Measurements from ENCODE around the gene POLR3H.
"Not testable (repeated sequence)": the region's sequence is repeated elsewhere in the genome, so short reads cannot be mapped to it uniquely, and the experiment has no call there.

POLR3H gene

GRCh38 chr22:41564563-41564962 is 20.3 kb upstream of the POLR3H start:
- no peak for DNase-seq (ENCODE audit: low spot score)

- DNase-seq (ENCODE audit: low spot score) = peak; percentile 58
Observed at GRCh38 chr22:41563051-41563711, 18.9 kb upstream of the POLR3H start.

GRCh38 chr22:41562461-41562860 is 18.2 kb upstream of the POLR3H start:
- no peak for DNase-seq (ENCODE audit: low spot score)

DNA sequence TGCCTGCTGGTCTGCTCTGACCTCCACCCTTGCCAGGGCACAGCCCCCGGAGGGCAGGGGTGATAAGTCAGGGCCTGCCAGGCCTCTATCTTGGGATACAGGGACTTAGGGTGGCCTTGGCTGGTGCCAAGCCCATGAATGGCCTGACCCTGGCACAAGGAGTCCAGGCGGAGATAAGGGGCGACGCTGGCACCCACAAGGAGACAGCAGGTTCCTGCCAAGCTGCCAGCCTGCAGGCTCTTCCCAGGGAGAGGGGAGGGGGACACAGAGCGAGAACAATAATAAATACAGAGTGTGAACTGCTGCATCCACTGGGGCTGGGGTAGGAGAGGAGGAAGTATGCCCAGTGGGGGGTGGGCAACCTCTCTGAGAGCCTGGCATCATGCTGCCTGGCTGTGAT is 17.5 kb upstream of the POLR3H start:
- DNase-seq (ENCODE audit: low spot score) = peak; percentile 60

DNA sequence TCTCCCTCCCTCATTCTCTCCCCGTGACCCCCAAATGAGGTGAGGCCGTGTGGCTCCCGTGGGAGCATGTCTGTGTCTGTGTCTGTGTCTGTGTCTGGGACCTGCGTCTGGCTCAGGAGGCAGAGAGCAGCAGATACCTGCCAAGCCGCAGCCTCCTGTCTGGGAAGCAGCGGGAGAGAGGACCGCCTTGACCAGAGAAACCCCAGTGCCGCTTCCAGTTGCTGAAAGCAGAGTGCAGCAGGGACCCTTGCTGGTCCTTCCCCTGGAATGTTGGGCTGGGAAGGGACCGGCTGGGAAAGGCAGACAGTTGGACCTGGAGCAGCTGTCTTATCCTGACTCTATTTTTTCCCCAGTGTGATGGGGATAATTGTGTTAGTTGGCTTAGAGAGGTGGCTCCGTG is 17.1 kb upstream of the POLR3H start:
- DNase-seq (ENCODE audit: low spot score) = no peak

DNA sequence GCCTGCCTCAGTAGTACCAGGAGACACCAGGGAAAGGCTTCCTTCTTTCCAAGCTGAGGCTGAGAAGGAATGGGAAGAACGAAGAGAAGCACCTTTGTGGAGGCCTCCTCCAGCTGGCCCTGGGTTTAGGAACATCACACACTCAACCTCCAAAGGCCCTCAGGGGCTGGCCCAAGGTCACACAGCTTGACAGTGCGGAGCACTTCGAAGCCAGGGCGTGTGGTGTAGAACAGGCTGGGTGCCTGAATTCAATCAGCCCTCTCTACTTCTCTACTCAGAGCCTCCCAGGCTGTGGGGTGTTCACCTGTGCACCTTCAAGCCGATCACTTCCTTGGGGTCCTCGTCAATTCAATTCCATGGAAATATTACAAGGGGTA is 15.8 kb upstream of the POLR3H start:
- DNase-seq (ENCODE audit: low spot score) = no peak

- DNase-seq (ENCODE audit: low spot score) = not testable (repeated sequence)
Observed at GRCh38 chr22:41558241-41558630, 14.0 kb upstream of the POLR3H start.

- DNase-seq (ENCODE audit: low spot score) = no peak
Observed at GRCh38 chr22:41557401-41558240, 13.4 kb upstream of the POLR3H start.

- no peak for DNase-seq (ENCODE audit: low spot score)
Observed at GRCh38 chr22:41556561-41556960, 12.3 kb upstream of the POLR3H start.

DNA sequence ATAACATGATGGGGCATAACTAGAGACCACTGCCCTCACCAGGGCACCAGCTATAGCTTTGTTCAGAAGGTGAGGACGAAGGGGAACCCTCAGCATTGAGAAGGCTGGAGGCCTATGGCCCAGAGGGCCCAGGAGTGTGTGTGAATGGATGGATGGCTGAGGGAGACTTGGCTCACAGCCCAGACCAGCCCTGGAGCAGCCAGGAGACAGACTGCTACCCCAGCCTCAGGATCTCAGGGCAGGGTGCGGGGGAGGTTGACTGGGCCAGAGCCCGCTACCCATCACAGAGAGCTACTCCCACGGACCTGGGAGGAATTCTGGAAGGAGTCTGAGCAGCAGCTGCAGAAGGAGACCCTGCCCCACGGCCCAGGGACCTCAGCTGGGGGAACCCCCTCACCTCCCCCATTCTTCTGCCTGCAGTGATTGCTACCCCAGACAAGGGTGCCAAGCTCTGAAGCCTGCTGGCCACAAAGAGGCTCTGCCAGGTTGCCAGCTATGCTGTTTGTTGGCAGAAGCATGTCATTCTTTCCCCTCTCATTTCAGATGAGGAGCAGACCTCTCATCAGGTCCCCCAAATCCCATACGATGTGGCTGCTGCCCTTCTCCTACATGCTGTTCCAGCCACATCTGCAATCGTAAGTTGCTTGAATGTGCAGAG is 11.2 kb upstream of the POLR3H start:
- DNase-seq (ENCODE audit: low spot score) = no peak

- DNase-seq (ENCODE audit: low spot score) = no peak
Observed at GRCh38 chr22:41551877-41552582, 7.8 kb upstream of the POLR3H start.

GRCh38 chr22:41550952-41551491 is 6.8 kb upstream of the POLR3H start:
- DNase-seq (ENCODE audit: low spot score) = no peak

- DNase-seq (ENCODE audit: low spot score) = no peak
Observed at GRCh38 chr22:41548830-41549211, 4.6 kb upstream of the POLR3H start.

- no peak for DNase-seq (ENCODE audit: low spot score)
Observed at GRCh38 chr22:41544671-41545476, 604 bp upstream of the POLR3H start.

- DNase-seq (ENCODE audit: low spot score) = no peak
Observed at GRCh38 chr22:41542224-41542623, 2.0 kb downstream of the POLR3H start.

GRCh38 chr22:41541484-41541883 is 2.8 kb downstream of the POLR3H start:
- DNase-seq (ENCODE audit: low spot score) = no peak

GRCh38 chr22:41540365-41540764 is 3.9 kb downstream of the POLR3H start:
- DNase-seq (ENCODE audit: low spot score) = no peak

- DNase-seq (ENCODE audit: low spot score) = peak; percentile 66
Observed at GRCh38 chr22:41540006-41540315, 4.3 kb downstream of the POLR3H start.

DNA sequence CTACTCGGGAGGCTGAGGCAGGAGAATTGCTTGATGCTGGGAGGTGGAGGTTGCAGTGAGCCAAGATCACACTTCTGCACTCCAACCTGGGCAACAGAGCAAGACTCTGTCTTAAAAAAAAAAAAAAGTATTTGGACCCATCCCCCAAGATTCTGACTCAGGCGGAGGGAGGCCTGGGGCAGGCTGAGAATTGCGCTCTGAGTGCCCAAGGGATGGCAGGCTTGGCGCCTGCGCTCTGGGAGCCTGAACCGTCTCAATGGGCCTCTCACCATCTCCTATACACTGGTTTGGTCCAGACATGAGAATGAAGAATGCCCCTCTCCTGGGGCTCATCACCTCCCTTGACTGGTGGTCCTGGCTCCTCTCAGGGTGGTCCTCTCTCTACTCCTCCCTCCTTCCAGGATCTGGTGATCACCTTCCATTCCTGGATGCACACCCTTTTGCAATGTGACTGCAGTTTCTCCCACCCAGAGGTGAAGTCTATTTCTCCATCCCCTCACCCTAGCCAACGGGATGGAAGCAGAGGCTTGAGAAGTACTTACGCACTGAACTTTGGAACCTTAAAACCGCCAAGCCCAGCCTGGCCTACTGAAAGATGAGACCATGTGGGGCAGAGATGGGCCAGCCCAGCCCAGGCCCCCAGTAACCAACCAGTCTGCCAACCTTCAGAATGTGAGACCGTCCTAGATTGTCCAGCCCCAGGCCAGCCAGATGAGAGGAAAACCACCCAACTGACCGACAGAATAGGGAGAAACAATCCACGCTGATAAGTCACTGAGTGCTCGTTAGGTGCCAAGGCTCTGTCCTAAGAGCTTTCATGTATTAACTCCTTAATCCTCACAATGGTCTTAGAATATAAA is 4.9 kb downstream of the POLR3H start:
- no peak for DNase-seq (ENCODE audit: low spot score)

DNA sequence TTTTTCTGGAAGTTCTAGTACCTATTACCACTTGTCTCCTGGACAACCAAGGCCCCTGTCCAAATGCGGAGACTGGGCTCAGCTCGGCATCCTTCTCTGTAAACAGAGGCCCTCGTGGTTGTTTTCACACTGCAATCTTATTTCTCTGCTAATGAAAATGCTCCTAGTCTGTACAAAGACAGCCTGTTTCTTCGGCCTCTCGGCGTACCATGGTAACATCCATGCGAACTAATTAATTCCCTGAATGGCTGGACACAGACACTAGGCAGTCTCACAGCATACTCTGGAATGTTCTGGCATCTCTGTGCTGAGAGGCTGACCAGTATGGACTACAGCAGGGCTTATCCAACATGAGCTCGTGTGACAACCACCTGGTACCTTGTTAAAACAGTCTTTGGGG is 5.7 kb downstream of the POLR3H start:
- no peak for DNase-seq (ENCODE audit: low spot score)

DNA sequence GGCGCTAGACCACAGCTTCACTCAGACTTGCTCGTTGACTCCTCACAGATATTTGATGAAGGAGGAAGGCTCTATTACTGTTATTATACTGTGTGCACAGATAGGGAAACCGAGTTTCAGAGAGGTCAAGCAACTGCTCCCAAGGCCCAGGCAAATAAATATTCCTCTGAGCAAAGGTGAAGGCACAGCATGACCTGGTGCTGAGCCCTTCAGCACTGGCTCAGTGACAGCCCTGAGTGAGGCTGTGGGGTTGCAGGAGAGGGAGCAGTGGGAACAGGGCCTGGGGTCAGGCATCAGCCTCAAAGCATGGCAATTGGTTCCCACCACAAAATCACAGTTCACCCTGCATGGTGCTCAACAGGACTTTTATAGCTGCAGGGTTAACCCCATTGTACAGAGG is 7.1 kb downstream of the POLR3H start:
- no peak for DNase-seq (ENCODE audit: low spot score)
